HCT116 (cell line): Measurements from ENCODE around the gene MOB3B. TPM values are rescaled to one million over a fixed set of nuclear protein-coding genes. Genes with fewer than 3 reads are reported as not detected.

Source experiments
- ATAC-seq: fragments of 200-7000 bp; cut with Tn5 transposase; 2 replicates; pipeline ENCODE4 v1.9.1; 2020; ENCODE audit warnings: mild to moderate bottlenecking, moderate library complexity
- BruUV-seq: library from RNA; stranded (reverse); fragments of 400-500 nt; replicated peaks from 2 replicates; lab custom pipeline; 2021; lab: Mats Ljungman, UMichigan
- CTCF ChIA-PET: fragments of 300-600 bp; sonication (Branson Sonifier 250); formaldehyde crosslinking; loops from one replicate; lab custom pipeline; 2021; ENCODE audit warnings: antibody characterized with exemption; lab: Charles Lee
- POLR2A ChIA-PET: fragments of 300-600, 350-600 bp; sonication (Branson Sonifier 250); formaldehyde crosslinking; loops from one replicate; lab custom pipeline; 2021; ENCODE audit warnings: antibody characterized with exemption; lab: Charles Lee
- RAD21 ChIA-PET, 2 experiments: fragments of 300-600 bp; sonication (Branson Sonifier 250); formaldehyde crosslinking; loops; one replicate each; lab custom pipeline; 2023; ENCODE audit warnings: low total read pairs in 2 of 2; ENCODE audit not compliant: uncharacterized antibody in 2 of 2, unreplicated experiment in 2 of 2, low non-redundant PET in 1 of 2; lab: Charles Lee
- DNase-seq: peaks from one replicate; pipeline ENCODE4 v3.0.0-alpha.2; 2010; ENCODE audit warnings: low read depth, low spot score
- H2AFZ ChIP-seq: fragments of 200-600 bp; shearing (Covaris generic), sonication (generic); 2 replicates; pipeline ENCODE4 v1.6.1; 2017; ENCODE audit warnings: low read depth, mixed run types, mixed read lengths, antibody characterized with exemption, low read length; ENCODE audit not compliant: poor library complexity, severe bottlenecking
- H3K27ac ChIP-seq: 2 replicates; pipeline ENCODE4 v1.5.1; 2012; ENCODE audit warnings: low read depth, low read length
- H3K27me3 ChIP-seq: fragments of 200-600 bp; sonication (generic); 2 replicates; pipeline ENCODE4 v1.6.1; 2016; ENCODE audit warnings: mixed run types, low read length, mixed read lengths; ENCODE audit not compliant: insufficient read depth
- H3K36me3 ChIP-seq, 2 experiments: fragments of 200-500 bp in 1 of 2; fragments of 200-600 bp in 1 of 2; sonication (Bioruptor generic) in 1 of 2; sonication (generic) in 1 of 2; 2 replicates each; pipeline versions ENCODE4 v1.5.1 to v1.6.1; 2014 to 2016; ENCODE audit warnings: low read length in 2 of 2, inconsistent platforms in 1 of 2, mixed read lengths in 1 of 2, mixed run types in 1 of 2; ENCODE audit not compliant: insufficient read depth in 2 of 2, control insufficient read depth in 1 of 2
- H3K4me1 ChIP-seq, 2 experiments: fragments of 200-600 bp in 1 of 2; sonication (generic) in 1 of 2; 2 replicates each; pipeline versions ENCODE4 v1.5.1 to v1.6.1; 2012 to 2017; ENCODE audit warnings: low read length in 2 of 2, inconsistent platforms in 1 of 2, mild to moderate bottlenecking in 1 of 2, mixed read lengths in 1 of 2, mixed run types in 1 of 2, moderate library complexity in 1 of 2; ENCODE audit not compliant: insufficient read depth in 2 of 2, control insufficient read depth in 1 of 2
- H3K4me2 ChIP-seq: fragments of 200-600 bp; sonication (generic); 2 replicates; pipeline ENCODE4 v1.6.1; 2017; ENCODE audit warnings: mixed run types, low read length, mixed read lengths
- H3K4me3 ChIP-seq, 2 experiments: fragments of 200-600 bp in 1 of 2; sonication (generic) in 1 of 2; replicated peaks in 1 of 2; 2 replicates each; pipeline ENCODE4 v1.5.1; 2011 to 2016; ENCODE audit warnings: low read length in 2 of 2, control low read depth in 1 of 2, low read depth in 1 of 2, mild to moderate bottlenecking in 1 of 2, mixed read lengths in 1 of 2, mixed run types in 1 of 2
- H3K79me2 ChIP-seq: fragments of 200-600 bp; sonication (generic); 2 replicates; pipeline ENCODE4 v1.6.1; 2017; ENCODE audit warnings: mild to moderate bottlenecking, mixed run types, low read length, moderate library complexity, mixed read lengths; ENCODE audit not compliant: insufficient read depth
- H3K9ac ChIP-seq: fragments of 200-600 bp; sonication (generic); 2 replicates; pipeline ENCODE4 v1.6.1; 2016; ENCODE audit warnings: low read length, mixed read lengths
- H3K9me2 ChIP-seq: fragments of 200-600 bp; sonication (generic), shearing (Covaris generic); 2 replicates; pipeline ENCODE4 v1.6.1; 2017; ENCODE audit warnings: mixed run types, mild to moderate bottlenecking, moderate library complexity; ENCODE audit not compliant: insufficient read depth
- H3K9me3 ChIP-seq, 2 experiments: fragments of 200-500 bp in 1 of 2; fragments of 200-600 bp in 1 of 2; sonication (Bioruptor generic) in 1 of 2; sonication (generic) in 1 of 2; 2 replicates each; pipeline ENCODE4 v1.6.1; 2014 to 2017; ENCODE audit warnings: low read length in 2 of 2, mixed read lengths in 2 of 2, inconsistent platforms in 1 of 2, low read depth in 1 of 2, mild to moderate bottlenecking in 1 of 2, mixed run types in 1 of 2, moderate library complexity in 1 of 2; ENCODE audit not compliant: control insufficient read depth in 1 of 2, insufficient read depth in 1 of 2
- H4K20me1 ChIP-seq: fragments of 200-600 bp; sonication (generic), shearing (Covaris generic); 2 replicates; pipeline ENCODE4 v1.6.1; 2017; ENCODE audit warnings: mixed run types, mild to moderate bottlenecking, moderate library complexity; ENCODE audit not compliant: insufficient read depth
- CBX3 ChIP-seq: IDR thresholded peaks from 2 replicates; pipeline ENCODE4 v1.6.1; 2012; ENCODE audit warnings: low read depth
- CEBPB ChIP-seq: IDR thresholded peaks from 2 replicates; pipeline ENCODE4 v1.6.1; 2012; ENCODE audit warnings: low read depth
- EGR1 ChIP-seq: IDR thresholded peaks from 2 replicates; pipeline ENCODE4 v1.6.1; 2012; ENCODE audit warnings: low read depth
- ELF1 ChIP-seq: IDR thresholded peaks from 2 replicates; pipeline ENCODE4 v1.6.1; 2012; ENCODE audit warnings: low read depth, borderline replicate concordance
- EZH2phosphoT487 ChIP-seq: fragments of 200-600 bp; IDR thresholded peaks from 2 replicates; pipeline ENCODE4 v1.6.1; 2018; ENCODE audit warnings: antibody characterized with exemption, borderline replicate concordance
- FOSL1 ChIP-seq: IDR thresholded peaks from 2 replicates; pipeline ENCODE4 v1.6.1; 2012; ENCODE audit warnings: low read depth
- JUND ChIP-seq: IDR thresholded peaks from 2 replicates; pipeline ENCODE4 v1.6.1; 2012
- POLR2A ChIP-seq: IDR thresholded peaks from 2 replicates; pipeline ENCODE4 v1.7.0; 2011; ENCODE audit warnings: borderline replicate concordance; ENCODE audit not compliant: insufficient read depth, insufficient read length; ENCODE audit errors: extremely low read depth
- POLR2AphosphoS5 ChIP-seq: IDR thresholded peaks from 2 replicates; pipeline ENCODE4 v1.6.1; 2011; ENCODE audit warnings: mild to moderate bottlenecking, low read depth, low read length, moderate library complexity
- RAD21 ChIP-seq: IDR thresholded peaks from 2 replicates; pipeline ENCODE4 v1.6.1; 2012; ENCODE audit warnings: low read depth, mild to moderate bottlenecking
- SIN3A ChIP-seq: IDR thresholded peaks from 2 replicates; pipeline ENCODE4 v1.6.1; 2012; ENCODE audit warnings: low read depth
- SP1 ChIP-seq: IDR thresholded peaks from 2 replicates; pipeline ENCODE4 v1.6.1; 2012; ENCODE audit warnings: low read depth
- SRF ChIP-seq: IDR thresholded peaks from 2 replicates; pipeline ENCODE4 v1.6.1; 2012; ENCODE audit warnings: low read depth
- TCF7L2 ChIP-seq: IDR thresholded peaks from 2 replicates; pipeline ENCODE4 v1.7.0; 2011; ENCODE audit warnings: borderline replicate concordance, inconsistent platforms; ENCODE audit not compliant: insufficient read depth, insufficient read length; ENCODE audit errors: extremely low read depth
- YY1 ChIP-seq: IDR thresholded peaks from 2 replicates; pipeline ENCODE4 v1.6.1; 2011; ENCODE audit warnings: low read length, low read depth, moderate library complexity, mild to moderate bottlenecking; ENCODE audit not compliant: insufficient replicate concordance; ENCODE audit errors: extremely low read depth
- intact Hi-C: fragments of 100-400 bp; cut with micrococcal nuclease; formaldehyde crosslinking; loops from 2 replicates; pipeline ENCODE4 v1.10.0; 2022
- total RNA-seq: library from RNA; stranded (reverse); gene quantifications from one replicate; pipeline ENCODE4 v1.2.1, GENCODE V29; 2021; ENCODE audit not compliant: unreplicated experiment
- TF ChIP-seq, protein P1 (sequence below): IDR thresholded peaks from 2 replicates; pipeline ENCODE4 v1.6.1; 2012
- TF ChIP-seq, protein P2 (sequence below), 3 experiments: fragments of 200-600 bp in 1 of 3; sonication (generic) in 1 of 3; IDR thresholded peaks in 2 of 3; conservative IDR thresholded peaks in 1 of 3; 2 replicates each; pipeline ENCODE4 v1.5.1; 2012 to 2017; ENCODE audit warnings: low read depth in 2 of 3, low read length in 2 of 3, antibody characterized with exemption in 1 of 3, borderline replicate concordance in 1 of 3, control low read depth in 1 of 3, mild to moderate bottlenecking in 1 of 3, mixed read lengths in 1 of 3, mixed run types in 1 of 3, moderate library complexity in 1 of 3; ENCODE audit not compliant: insufficient read depth in 1 of 3

Gene MOB3B
- total RNA-seq, 1 experiment from 2014 or later = 1.2 TPM

DNA sequence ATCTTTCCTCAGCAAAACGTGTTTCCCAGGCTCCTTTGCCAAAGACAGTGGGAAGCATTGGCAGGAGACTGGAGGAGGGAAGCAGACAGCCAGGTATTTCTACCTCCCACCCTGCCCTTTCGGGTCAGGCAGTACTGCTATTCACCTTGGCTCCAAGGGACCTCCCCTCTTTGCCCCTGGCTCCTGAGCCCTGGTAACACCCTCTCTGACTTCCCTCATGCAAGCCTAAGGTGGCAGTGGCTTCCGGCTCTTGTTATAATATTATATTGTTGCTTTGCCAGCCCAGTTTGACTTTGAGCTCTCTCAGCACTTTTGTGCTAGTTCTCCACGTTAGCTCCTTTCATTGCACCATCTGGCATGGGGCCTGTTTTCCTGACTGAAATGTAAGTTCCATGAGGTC lies 87.2 kb downstream of the MOB3B start:
- BruUV-seq = no TSS peak
- ChIA-PET POLR2A (no interaction called here), RAD21 (no interaction called here), CTCF (no interaction called here)
- Histone ChIP-seq H3K9me2 (no peaks in the 10 kb centered on the region), H3K4me2 (no peak overlapping the region), H3K27ac (no peak overlapping the region), H2AFZ (no peak overlapping the region), H3K9ac (no peak overlapping the region), H3K9me3 (no peaks in the 10 kb centered on the region), H3K79me2 (no peaks in the 10 kb centered on the region), H4K20me1 (no peaks in the 10 kb centered on the region), H3K27me3 (no peaks in the 10 kb centered on the region), H3K4me1 (no peaks in the 10 kb centered on the region), H3K4me3 (no peak overlapping the region), H3K36me3 (no peaks in the 10 kb centered on the region)
- no peak for DNase-seq
- intact Hi-C loops = no loop called here
- TF ChIP-seq EGR1 = no peak
- no peak for TF ChIP-seq POLR2AphosphoS5
- TF ChIP-seq, protein P1, sequence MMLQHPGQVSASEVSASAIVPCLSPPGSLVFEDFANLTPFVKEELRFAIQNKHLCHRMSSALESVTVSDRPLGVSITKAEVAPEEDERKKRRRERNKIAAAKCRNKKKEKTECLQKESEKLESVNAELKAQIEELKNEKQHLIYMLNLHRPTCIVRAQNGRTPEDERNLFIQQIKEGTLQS = no peak
- TF ChIP-seq EZH2phosphoT487 = no peak
- no peak for TF ChIP-seq SP1
- TF ChIP-seq ELF1 = no peak
- no peak for TF ChIP-seq YY1
- no peak for TF ChIP-seq POLR2A
- no peak for TF ChIP-seq SRF
- TF ChIP-seq CBX3 = no peak
- TF ChIP-seq TCF7L2 = no peak
- TF ChIP-seq, protein P2, sequence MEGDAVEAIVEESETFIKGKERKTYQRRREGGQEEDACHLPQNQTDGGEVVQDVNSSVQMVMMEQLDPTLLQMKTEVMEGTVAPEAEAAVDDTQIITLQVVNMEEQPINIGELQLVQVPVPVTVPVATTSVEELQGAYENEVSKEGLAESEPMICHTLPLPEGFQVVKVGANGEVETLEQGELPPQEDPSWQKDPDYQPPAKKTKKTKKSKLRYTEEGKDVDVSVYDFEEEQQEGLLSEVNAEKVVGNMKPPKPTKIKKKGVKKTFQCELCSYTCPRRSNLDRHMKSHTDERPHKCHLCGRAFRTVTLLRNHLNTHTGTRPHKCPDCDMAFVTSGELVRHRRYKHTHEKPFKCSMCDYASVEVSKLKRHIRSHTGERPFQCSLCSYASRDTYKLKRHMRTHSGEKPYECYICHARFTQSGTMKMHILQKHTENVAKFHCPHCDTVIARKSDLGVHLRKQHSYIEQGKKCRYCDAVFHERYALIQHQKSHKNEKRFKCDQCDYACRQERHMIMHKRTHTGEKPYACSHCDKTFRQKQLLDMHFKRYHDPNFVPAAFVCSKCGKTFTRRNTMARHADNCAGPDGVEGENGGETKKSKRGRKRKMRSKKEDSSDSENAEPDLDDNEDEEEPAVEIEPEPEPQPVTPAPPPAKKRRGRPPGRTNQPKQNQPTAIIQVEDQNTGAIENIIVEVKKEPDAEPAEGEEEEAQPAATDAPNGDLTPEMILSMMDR (IDR thresholded peaks at IDR 0.05 in 2 of 3, conservative IDR thresholded peaks at IDR 0.05 in 1 of 3; ENCODE audit: borderline replicate concordance in 1 of 3, insufficient read depth in 1 of 3, low read depth in 2 of 3, low read length in 2 of 3) = no peak
- no peak for TF ChIP-seq JUND
- no peak for TF ChIP-seq FOSL1
- TF ChIP-seq CEBPB = no peak
- no peak for TF ChIP-seq SIN3A
- TF ChIP-seq RAD21 = no peak
- no peak for ATAC-seq
